Stimulated activated CD8-positive, alpha-beta memory T cell treated with anti-CD3 and anti-CD28 coated beads, Interleukin-7, amount 100 ng/mL, for 1 hour (primary cell): ENCODE measurements around the gene AGO1.

Experiments
- DNase-seq, 2 donors: peaks; one replicate each; pipeline ENCODE4 v3.0.0-alpha.2; 2020; ENCODE audit warnings: low read depth in 2 of 2

The AGO1 gene

DNA sequence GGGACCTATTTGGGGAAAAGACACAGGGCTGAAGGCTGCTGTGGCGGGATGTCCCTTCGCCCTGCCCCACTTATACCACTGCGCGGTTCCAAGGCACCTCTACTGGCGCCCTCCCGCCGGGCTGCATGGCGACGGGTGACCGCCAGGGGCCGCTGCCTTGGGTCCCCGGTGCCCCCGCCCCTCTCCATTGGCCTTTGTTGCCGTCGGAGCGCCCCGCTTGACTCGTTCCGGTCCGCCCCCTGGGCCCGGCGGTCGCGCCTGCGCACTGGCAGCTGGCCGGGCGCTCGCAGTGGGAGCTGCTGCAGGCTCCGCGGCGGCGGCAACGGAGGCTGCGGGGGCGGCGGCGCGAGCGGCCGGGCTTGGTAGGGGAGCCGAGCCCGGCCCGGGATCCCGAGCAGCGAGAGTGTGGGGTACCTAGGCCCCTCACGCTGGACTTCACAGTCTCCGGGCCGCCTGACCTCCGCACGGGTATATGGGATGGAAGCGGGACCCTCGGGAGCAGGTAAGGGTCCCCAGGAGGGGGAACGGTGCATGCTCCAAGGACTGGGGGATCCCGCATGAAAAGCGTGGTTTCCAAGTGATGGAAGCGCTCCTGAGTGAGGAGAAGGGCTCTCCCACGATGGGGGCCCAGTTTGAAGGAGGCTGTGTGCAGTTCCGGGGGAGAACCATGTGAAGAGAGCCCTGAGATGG lies at the start of gene AGO1:
Gene AGO1, plus strand, starts transcription at position 265 of the 690 bp plus-strand sequence. Its CDS starts 213 bp downstream, at position 478.
- DNase-seq = peak; percentile 96

GRCh38 chr1:35833395-35833794 lies 49.6 kb upstream of the AGO1 start:
- no peak for DNase-seq

DNA sequence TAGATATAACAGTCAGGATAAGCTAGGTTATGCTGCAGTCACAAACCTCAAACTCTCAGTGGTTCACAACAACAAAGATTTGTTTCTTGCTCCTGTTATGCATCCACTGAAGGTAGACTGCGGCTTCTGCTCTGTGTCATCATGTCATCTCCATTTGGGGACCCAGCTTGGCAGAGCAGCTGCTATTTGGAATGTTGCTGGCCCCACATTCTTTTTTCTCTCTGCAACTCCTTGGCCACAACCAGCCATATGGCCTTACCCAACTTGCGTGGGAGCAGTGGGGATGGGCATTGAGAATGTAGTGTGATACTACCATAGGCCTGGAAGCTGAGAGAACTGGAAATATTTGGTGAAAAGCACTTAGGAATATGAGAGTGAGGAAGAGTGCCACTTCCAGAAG lies 48.8 kb upstream of the AGO1 start:
- no peak for DNase-seq

GRCh38 chr1:35835398-35835797 lies 47.6 kb upstream of the AGO1 start:
- no peak for DNase-seq

DNA sequence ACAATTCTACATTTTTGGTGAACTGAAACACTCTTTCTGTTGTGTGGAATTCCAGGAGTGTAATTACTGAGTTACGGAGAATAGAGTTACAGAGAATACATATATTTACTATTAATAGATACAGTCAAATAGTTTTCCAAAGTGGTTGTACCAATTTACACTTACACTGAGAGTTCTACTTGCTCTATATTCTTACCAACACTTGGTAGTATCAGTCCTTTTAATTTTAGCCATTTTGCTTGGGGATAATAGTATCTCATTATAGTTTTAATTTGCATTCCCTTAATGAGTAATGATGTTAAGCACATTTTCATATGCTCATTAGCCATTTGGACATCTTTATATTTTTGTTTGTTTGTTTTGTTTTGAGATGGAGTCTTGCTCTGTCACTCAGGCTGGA lies 46.3 kb upstream of the AGO1 start:
- DNase-seq = no peak

DNA sequence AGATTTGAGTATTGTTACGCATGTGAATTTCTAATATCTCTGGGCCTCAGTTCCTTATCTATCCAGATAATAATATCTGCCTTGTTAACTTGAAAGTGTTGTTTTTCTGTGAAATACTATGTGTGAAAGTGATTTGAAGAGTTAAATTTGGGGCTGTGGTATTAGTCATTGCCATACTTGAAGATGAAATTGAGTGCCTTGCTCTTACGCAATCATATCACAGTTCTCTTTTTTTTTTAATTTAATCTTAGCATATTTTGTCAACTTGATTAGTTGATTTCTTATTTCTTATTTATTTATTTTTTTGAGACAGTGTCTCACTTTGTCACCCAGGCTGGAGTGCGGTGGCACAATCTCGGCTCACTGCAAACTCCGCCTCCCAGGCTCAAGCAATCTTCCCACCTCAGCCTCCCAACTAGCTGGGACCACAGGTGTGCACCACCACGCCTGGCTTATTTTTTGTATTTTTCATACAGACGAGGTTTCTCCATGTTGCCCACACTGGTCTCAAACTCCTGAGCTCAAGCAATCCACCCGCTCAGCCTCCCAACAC lies 44.2 kb upstream of the AGO1 start:
- DNase-seq = no peak

GRCh38 chr1:35844826-35845225 lies 38.2 kb upstream of the AGO1 start:
- DNase-seq = no peak

- DNase-seq = no peak
These were observed 37.2 kb upstream of the AGO1 start for GRCh38 chr1:35845766-35846165.

GRCh38 chr1:35847935-35848565 lies 35.0 kb upstream of the AGO1 start:
- no peak for DNase-seq

- no peak for DNase-seq
These were observed 33.0 kb upstream of the AGO1 start for GRCh38 chr1:35850051-35850450.

DNA sequence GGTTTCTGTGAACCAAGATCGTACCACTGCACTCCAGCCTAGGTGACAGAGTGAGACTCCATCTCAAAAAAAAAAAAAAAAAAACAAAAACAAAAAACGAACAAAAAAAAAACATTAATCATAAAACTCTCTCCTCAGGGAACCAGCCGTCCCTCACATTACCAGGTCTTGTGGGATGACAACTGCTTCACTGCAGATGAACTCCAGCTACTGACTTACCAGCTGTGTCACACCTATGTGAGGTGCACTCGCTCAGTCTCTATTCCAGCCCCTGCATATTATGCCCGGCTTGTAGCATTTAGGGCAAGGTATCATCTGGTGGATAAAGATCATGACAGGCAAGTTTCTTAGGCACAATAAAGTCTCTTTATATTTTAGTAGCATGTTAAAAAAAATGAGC lies 32.3 kb upstream of the AGO1 start:
- DNase-seq = no peak

GRCh38 chr1:35851132-35851869 lies 31.7 kb upstream of the AGO1 start:
- no peak for DNase-seq

GRCh38 chr1:35852241-35852640 lies 30.8 kb upstream of the AGO1 start:
- DNase-seq = no peak

DNA sequence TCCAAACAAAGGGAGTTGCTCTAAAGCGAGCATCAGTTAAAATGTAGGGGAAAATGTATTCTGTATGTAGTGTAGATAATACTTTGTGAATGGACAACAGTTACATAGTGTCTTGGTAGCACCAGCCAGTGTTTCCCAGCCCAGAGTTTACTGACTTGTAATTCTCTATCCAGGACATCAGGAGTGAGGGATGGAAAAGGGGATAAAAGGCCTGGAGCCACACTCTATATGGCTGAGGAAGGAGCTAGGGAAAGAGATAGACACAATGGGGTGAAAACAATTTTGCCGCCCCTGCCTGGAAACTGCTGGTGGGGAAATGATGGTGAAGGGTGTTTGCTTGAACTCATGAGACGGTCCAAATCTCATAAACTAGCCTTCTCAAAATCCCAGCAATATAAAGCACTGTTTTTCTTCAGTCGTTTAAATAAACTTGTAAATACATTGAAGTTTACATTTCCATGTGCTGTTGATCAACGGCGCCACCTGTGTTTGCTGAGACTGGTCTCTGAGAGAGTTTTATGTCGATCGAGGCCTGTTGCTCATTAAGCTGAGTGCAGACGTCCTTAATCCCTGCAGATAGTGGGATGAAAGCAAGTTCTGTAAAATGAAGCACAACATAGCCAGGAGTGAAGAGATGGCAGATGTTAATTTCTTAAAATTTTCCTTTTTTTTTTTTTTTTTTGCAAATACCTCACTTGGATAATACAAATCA lies 27.9 kb upstream of the AGO1 start:
- DNase-seq = no peak

- no peak for DNase-seq
These were observed 26.0 kb upstream of the AGO1 start for GRCh38 chr1:35856964-35857363.

- DNase-seq = no peak
These were observed 25.2 kb upstream of the AGO1 start for GRCh38 chr1:35857830-35858229.

- no peak for DNase-seq
These were observed 22.3 kb upstream of the AGO1 start for GRCh38 chr1:35860696-35861095.

GRCh38 chr1:35863136-35863535 lies 19.9 kb upstream of the AGO1 start:
- DNase-seq = no peak

DNA sequence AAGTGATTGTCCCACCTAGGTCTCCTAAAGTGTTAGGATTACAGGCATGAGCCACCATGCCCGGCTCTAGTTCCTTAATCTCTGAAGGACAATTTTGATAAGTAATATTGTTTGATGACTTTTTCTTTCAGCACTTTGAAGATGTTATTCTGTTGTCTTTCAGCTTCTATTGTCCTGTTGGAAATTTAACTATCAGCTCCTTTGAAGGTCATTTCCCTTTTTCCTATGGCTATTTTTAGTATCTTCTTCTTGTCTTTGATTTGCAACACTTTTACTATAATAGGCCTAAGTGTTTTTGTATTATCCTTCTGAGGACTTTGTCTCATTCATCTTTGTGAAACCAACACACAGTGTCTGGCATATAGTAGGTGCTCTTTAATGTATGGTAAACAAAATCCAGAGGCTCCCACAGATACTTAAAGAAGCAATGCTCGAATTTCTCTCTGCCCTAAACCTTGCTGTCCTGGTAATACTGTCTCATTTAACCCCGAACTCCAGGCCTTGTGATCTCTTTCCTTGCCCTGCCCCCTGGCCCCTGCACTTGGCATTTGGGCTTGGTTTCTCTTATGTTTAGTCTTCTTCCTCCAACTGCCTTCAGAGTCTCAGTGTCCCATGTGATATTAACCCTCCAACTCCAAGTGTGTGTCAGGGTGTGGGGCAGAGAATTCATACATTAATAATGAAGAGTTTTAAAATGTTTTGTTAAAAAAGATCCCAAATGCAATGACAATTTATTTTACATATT lies 19.0 kb upstream of the AGO1 start:
- DNase-seq = no peak

- no peak for DNase-seq
These were observed 18.2 kb upstream of the AGO1 start for GRCh38 chr1:35864813-35865212.

DNA sequence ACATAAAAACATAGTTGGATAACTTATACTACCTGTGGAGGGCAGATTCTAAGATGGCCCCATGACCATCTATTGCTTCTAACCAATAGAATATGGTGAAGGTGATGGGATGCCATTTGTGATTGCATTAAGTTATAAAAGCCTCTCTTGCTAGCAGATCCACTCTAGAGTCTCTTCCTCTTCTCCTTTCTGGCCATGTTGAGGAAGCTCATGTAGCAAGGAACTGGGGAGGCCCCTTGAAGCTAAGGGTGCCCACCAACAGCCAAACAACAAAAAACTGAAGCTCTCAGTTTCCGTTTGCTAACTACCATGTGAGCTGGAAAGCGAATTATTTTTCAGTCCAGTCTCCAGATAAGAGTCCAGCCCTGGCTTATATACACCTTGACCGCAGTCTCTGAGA lies 16.0 kb upstream of the AGO1 start:
- no peak for DNase-seq
